ENCODE measurements around the gene PARS2.
A peak's percentile ranks its signal among the peaks of the same experiment; 100 is the strongest.
"Not testable (repeated sequence)": the region's sequence is repeated elsewhere in the genome, so short reads cannot be mapped to it uniquely, and the experiment has no call there.

The PARS2 gene

DNA sequence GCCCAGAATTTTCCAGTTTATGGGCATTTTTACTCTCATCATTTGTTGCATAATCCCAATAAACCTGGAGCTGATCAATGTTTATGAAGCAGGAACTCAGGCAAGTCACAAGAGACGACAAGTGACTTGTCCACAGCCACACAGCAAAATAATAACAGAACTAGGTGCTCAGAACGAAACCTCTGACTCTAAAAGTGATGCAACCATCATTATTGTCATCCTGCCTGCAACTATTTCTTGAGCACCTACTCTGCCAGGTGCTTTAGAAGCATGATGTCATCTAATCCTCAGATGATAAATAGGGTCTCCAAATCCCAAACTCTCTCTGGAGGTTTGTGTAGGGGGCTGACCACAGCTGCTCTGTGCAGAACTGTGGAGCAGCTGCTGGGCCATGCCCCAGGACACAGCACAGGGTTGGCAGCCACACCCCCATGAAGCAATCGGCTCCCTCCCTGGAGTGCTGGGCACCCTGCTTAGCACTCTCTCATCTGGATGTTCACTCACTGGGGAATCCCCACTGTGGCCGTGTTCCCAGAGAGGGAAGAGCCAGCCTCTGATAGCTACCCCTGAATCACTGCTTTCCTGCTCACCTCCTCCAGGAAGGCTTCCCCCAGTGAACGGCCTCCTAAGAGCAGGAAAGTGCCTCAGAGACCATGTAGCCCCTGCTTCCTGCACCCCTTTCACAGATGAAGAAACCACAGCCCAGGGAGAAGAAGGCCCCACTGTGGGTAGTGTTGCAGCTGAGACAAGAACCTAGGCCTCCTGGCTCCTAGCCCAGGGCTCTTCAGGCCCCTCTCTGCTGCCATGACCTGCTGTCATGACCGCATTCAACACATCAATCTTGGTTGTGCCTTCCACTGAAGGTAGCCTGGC is 34.7 kb upstream of the PARS2 start:
- DNase-seq: peak; percentile 92

DNA sequence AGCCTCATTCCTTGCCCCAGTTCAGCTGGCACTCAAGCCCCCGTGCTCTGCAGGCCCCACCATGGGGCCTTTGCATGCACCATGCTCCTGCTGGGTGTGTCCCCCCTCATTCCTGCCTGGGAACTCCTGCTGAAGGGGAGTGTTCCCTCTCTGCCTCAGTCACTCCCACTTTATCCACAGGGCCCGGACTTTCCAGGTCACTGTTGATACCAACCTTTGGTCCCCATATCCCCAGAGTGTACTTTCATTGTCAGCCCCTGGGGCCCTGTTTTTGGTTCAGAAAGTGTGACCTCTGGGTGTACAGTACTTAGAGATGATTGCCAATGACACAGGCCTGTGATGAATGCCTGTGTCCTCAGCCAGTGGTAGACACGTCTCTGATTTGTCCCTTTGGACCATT is 33.9 kb upstream of the PARS2 start:
- DNase-seq: no peak

DNA sequence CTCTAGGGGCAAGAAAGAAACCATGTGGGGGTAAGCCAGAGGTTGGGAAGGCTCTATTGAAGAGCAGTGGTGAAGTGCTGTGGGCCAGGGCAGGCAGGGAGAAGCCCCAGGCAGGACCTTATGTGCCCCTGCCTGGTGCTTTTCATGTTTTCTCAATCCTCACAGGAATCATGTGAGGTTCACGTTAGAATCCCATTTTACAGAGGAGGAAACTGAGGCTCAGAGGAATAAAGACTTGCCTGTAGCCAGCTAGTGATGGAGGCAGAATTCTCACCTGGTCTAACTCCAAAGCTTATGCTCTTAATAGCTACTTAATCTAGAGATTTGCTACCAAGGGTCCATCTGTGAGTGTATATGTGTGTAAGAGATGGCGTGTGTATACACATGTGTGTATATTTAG is 32.6 kb upstream of the PARS2 start:
- no peak for DNase-seq

DNA sequence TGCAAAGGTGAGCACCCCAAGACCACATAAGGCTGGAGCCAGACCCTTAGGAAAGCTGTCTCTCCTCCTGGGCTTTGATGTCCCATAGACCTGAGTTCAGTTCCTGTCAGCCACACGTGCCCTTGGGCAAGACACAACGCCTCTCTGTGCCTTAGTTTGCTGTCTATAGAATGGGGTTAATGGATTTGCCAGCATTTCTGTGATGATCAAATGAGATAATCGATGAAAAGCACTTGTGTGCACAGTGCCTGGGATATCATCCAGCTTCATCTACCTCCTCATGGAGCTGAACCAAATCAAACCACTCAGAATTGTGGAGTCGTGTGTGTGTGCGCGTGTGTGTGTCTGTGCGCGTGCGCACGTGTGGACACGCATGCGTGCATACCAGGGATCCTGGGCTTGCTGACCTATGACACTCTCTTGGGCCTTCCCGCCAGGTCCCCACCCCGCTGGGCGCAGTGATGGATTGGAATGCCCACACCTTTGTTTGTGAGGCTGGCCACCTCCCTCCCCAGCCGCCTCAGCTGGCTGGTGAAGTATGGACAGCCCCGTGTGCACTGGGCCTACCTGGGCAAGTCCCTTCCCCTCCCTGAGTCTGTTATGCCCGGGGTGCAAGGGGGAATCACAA is 31.6 kb upstream of the PARS2 start:
- DNase-seq: no peak

DNA sequence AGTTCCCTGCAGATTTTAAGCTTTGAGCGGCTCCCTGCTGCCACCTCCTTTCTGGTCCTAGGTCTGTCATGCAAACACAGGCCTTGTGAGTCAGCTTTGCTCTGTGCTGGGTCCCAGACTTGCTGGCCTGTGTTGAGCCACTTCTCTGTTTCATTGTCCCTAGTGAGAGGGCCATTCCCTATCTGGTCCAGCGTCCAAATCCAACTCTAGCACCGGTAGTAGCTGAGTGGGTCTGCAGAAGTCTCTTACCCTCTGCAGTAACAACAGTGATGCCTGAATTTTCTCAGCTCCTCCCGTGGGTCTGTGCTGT is 31.0 kb upstream of the PARS2 start:
- no peak for DNase-seq

DNA sequence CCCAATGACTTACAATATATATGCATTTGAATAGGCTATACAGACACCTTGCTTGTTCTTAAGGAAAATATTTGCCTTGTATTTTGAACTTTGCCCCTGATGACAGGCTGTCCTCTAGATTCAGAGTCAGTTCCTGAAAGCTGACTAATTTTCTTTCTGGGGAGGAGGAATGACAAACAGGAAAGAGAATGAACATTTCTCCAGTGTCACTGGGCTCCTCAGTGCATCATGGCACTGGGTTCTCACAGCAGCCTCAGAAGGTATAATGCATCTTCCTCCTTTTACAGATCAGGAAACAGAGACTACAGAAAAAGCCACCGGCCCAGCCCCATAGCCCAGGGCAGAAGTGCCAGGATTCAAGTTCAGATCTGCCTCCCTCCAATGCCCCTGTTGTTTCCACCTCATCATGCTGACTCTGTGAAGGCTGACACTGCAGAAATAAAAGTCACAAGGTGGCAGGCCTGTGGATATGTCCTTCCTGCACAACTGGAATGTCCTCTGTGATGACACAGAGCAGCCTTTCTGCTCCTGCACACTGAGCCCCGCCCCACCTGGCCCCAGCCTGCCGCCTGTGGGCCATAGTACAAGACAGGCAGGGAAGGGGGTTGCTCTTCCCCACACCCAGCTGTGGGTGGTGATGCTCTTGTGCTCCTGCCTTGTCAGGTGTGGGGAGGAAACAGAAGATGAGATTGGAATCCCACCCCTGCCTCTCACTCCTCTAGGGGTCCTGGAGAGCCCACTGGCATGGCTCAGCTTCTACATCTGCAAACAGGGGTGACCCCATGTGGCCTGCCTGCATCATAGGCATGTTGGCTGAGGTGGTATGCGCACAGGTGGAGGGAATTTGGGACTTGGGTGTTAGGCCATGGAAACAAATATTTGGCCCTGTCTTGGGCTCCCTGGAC is 30.4 kb upstream of the PARS2 start:
- no peak for DNase-seq

DNA sequence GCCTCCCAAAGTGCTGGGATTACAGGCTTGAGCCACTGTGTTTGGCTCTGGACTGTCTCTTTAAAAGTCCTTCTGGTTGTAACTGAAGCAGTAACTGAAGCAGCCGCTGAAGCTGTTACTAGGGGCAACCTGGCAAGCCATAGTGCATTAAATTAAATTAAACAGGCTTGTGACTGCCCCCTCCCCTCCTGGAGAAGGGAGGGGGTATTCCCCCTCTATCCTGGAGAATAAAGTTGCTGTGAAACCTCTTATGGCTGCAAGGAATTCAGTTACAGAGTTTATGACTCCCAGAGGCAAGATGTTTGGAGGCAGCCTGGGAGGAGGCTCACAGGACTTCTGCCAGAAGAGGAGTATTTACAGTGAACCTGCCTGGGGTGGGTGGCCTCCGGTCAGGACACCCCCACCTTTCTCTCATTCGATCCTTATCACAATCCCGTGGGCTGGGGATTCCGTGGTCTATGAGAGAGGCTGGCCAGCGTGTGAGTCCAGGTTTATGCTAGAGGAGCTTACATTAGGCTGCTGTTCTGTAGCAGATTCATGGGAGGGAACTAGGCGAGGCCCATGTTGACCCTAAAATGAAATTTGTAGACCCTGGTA is 28.5 kb upstream of the PARS2 start:
- no peak for DNase-seq

DNA sequence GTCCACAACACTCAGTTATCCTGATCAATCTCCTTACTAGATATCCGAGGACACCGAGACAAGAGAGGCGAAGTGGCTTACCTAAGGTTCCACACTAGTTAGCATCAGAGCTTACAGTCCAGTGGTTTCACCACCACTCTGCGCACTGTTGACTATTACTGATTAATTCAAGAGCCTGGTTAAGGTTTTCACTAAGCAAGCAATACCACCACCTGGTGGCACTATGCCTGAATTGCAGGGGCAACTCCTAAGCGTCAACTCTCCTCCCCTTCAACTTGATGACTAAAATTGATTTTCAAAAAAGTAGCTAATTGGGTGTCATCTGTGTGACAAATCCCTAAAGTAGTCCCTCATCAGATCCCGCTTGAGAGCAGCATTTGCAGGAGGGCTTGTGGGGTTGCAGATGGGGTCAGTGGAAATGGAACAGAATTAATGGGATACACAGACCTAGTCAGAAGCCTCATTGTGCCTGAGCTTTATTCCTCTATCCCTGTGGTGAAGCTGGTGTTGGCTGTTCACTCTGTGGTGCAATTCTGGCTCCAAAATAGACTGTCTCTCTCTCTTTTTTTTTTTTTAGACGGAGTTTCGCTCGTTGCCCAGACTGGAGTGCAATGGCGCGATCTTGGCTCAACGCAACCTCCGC is 27.7 kb upstream of the PARS2 start:
- DNase-seq: no peak

DNA sequence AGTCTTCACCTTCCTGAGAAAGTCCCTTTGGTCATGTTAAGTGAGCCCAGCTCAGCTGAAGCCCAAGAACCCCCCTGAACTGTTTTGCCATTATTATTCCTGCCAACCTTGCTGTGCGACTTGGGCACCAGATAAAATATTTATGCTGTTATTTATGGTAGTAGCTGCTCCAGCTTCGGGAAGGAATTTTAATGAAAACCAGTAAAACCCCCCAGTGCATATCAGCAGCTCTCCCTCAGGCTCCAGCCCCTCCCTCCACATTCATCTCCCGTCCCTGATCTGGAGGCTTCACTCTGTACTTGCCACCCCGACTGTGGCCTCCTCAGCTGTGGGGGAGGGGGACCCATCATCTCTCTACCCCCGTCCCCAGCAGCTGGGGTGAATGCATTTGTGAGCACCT is 24.1 kb upstream of the PARS2 start:
- no peak for DNase-seq

DNA sequence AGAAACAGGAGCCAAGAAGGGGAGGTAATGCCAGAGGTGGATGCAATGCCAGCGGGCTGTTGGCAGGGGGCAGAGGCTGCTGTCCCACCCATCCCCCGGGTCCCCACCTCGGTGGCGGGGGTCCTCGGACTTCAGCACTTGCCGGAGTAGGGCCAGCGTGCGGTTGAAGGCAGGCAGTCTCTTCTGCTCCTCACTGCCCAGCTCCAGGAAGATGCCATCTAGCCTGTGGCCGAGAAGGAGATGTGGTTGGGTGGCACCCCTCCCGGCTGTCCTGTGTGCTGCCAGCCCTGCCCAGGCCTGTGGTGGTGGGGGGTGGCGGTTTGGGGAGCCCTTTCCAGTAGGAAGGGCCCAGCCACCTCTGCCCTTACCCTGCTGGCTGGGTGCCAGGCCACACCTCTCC is 23.3 kb upstream of the PARS2 start:
- no peak for DNase-seq

DNA sequence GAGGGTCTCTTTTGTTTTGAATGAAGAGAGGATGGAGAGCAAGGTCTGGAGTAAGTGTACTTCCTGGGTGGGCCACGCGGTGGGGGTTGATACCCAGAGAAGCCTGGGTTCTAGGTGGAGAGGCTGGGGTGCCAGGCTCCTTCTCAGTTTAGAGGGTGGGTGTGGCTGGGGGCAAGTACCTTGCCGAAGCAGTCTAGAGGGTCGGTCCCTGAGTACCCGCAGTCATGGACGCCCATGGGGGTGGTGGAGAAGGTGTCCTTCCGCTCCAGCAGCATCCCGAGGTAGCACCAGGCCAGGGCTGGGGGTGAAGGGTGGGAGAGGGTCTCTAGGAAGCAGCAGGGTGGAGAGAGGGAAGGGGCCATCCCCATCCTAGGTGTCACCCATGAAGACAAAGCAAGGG is 22.5 kb upstream of the PARS2 start:
- DNase-seq: no peak

DNA sequence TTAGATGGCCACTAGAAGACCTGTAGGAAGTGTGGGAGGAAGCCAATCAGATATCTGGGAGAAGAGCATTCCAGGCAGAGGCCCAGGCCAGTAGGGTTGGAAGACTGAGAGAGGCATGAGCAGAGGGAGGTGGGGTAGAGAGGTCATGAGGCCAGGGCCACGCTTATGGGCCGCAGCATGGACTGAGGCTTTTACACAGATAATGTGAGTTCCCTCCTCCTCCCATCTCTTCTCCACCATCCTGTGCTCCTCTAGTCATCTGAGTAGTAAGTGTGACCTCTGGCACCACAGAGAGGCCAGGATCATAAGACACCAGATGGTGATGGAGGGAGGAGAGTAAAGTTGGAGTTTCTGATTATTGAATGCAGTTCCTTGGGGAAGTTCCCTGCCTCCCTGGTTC is 19.7 kb upstream of the PARS2 start:
- DNase-seq: no peak

DNA sequence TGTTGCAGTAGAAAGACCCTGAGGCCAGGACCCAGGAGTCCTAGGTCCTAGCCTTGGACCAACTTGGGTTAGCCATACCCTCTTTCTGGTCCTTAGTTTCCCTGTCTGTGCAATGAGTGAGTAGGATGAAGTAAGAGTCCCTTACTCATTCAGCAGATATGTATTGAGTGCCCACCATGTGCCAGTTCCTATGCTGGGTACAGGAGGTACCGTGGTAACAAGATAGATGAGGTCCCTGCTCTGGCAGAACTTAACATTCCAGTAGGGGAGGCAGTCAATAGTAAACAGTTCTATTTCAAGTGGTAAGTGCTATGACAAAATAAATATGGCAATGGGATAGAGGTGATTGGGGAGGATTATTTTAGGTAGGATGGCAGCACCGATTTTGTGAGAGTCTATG is 18.3 kb upstream of the PARS2 start:
- DNase-seq: no peak

DNA sequence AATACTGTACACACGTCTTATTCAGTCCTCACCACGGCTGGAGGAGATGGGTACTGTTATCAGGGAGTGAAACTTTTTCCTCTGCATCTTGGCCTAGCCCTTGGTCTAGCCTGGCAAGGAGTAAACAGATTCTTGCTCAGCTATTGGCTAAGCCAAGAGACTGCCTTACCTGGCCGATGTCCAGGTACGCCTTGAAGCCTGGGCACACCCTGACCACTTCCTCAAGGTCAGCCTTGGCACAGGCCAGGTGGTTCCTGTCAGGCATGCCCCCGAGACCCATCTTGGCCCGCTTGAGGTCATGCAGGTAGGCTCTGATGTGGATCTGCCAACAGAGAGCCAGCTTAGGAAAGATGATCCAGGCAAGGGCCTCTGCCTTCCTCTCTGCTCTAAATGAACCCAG is 17.8 kb upstream of the PARS2 start:
- DNase-seq: no peak

DNA sequence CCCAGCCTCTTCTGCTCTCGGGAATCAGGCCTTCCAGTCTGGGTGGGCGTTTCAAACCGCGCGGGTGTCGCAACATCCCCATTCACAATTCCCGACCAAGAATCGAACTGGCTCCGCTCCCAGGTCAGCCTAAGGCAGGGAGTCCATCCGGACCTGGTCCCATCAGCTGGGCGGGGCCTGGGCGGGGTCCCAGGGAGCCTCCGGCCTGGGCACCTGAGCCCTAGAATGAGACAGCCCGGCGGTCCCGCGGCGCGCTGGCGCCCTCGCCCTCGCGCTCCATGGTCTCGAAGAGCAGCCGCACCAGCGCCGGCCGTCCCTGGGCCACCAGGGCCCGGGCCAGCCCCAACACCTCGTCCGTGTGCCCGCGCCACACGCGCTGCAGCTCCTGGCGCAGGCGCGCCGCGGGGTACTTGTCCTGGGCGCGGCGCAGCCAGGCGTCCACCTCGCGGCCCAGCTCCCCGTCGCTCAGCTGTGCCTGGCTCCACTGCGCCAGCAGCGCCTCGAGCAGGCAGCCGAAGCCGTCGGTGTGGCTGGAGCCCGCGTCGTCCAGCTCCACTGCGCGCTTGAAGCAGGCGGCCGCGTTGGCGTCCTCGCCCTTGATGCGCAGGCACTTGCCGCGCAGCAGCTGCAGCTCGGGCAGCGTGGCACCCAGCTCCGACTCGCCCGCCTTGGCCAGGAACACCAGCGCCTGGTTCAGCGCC is 16.9 kb upstream of the PARS2 start:
- no peak for DNase-seq

DNA sequence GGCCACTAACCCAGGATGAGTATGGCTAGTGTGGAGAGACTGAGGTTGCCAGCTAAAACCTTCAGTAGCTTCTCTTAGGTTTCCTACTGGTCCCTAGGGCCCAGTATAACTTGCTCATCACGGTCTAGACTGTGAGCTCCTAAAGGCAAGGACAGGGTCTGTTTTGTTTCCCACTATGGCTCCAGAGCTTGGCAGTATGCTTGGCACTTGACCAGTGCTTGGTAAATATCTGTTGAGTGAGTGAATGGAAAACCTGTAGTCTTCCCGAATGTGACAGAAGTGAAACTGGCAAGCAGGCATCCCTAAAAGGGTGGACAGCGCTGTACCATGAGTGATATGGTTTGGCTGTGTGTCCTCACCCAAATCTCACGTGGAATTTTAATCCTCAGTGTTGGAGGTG is 13.1 kb upstream of the PARS2 start:
- no peak for DNase-seq

DNA sequence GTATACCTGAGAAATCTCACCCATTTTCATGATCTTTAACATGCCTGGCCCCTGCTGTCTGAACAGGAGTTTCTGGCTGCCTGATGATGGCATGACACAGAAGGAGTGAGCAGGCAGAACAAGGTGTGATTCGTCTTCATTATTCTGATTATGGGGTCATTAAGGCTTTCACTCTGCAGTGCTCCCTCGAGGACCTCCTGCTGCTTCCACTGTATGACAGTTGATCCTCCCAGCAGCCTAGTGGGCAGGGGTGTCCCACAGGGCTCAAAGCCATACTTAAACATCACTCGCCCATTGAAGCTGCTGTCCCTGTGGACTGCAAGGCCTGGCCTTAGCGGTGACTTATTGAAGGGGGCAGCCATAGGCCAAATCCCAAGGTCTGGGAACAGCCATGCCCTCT is 12.7 kb upstream of the PARS2 start:
- no peak for DNase-seq

DNA sequence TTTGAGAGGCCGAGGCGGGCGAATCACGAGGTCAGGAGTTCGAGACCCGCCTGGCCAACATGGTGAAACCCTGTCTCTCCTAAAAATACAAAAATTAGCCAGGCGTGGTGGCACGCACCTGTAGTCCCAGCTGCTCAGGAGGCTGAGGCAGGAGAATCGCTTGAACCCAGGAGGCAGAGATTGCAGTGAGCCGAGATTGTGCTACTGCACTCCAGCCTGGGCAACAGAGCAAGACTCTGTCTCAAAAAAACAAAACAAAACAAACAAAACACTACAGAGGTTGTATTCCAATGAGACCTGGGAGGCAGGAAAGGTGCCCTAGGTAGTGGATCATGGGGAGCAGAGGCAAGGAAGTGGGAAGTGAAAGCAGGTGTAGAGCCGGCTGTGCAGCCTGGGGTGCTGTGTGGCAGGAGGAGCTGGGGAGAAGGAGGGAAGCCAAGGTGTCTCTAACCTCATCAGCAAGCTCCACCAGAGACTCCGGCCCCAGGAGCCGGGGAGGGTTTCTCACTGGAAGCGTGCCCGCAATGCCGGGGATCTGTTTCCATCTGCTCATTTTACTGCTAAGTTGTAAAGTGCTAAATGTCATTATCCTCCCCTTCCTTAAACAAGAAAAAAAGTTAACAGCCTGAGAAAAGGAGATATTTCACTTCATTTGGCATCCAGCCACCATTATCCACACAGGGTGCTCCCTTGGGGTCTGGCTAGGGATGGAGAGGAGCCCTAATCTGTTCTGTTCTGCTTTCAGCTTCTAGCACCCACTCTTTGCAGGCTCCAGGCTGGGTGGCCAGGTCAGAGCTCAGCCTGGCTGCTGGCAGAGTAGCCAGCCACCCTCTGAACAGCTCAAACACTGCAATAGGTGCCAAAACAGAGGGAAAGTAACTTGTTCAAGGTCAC is 11.8 kb upstream of the PARS2 start:
- DNase-seq: not testable (repeated sequence)

DNA sequence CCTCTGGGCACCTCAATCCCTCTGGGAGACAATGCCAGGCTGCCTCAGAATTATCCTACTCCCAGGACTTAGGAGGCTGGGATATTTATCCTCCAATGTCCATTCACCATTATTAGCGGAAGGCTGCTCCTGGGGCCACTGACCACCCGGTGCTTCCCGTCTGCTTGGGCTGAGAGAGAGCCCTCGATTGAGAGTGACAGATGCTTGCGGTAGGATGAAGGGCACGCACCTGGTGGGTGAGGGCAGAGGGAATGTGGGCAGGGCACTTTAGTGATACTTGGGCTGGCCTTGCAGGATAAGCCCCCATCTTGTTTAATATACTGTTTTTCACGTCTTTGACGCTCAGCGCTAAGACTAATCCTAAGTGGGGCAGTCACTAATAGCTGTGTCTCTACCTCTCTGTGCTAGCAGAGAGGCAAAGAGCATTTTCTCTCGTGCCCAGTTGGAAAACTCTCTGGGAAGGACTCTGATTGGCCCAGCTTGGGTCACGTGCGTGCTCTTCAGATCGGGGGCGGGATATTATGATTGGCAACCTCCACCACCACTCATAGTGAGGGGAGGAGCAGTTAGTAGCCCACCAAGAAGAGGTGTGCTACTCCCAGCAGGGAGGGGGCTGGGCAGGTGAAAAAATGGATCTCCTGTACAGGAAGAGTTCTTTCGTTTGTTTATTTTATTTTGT is 10.6 kb upstream of the PARS2 start:
- DNase-seq: peak; percentile 11

DNA sequence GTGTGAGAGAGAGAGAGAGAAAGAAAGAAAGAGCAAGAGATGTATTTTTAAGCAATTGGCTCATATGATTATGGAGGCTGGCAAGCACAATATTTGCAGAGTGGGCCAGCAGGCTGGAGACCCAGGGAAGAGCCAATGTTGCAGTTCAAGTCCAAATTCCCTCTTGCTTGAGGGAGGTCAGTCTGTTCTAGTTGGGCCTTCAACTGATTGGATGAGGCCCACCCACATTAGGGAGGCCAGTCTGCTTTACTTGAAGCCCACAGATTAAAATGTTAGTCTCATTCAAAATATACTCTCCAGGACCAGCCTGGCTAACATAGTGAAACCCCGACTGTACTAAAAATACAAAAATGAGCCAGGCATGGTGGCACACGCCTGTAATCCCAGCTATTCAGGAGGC is 8.6 kb upstream of the PARS2 start:
- DNase-seq: no peak

DNA sequence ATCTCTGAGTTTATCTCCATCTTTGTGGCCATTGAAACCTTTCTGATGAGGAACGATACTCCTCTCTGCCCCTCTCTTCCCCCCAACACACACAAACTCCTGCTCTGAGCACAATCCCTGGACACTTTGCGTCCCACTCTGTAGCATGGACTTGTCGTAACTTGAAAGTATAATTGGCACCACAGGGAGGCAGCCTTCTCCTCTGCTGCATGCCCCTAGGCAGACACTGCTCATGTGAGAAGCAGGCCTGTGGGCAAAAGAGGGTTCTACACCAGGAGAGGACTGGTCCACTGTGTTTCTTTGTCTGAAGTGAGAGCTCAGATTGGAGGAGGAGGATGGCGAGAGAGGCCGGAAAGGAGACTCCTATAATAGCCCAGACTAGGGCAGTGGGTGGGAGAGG is 3.8 kb upstream of the PARS2 start:
- peak; percentile 12 for DNase-seq
